H1 (cell line): ENCODE measurements around the gene TUBA3C. TPM values are rescaled to one million over a fixed set of nuclear protein-coding genes. Genes with fewer than 3 reads are reported as not detected.

Source experiments
- CTCF ChIA-PET: fragments of 300-600 bp; sonication (Branson Sonifier 250); formaldehyde crosslinking; loops from one replicate; lab custom pipeline; 2021; ENCODE audit not compliant: partially characterized antibody; lab: Charles Lee
- POLR2A ChIA-PET: fragments of 300-600 bp; sonication (Branson Sonifier 250); formaldehyde crosslinking; loops from one replicate; lab custom pipeline; 2021; ENCODE audit warnings: inconsistent platforms; ENCODE audit not compliant: partially characterized antibody; lab: Charles Lee
- DNase-seq, 2 experiments: peaks; one replicate each; pipeline versions ENCODE4 v3.0.0 to v3.0.0-alpha.2; 2010 to 2022; ENCODE audit warnings: low spot score in 2 of 2, low read depth in 1 of 2, mixed read lengths in 1 of 2
- FAIRE-seq: peaks from 2 replicates; lab custom pipeline; 2011; peaks lifted over from hg19 to GRCh38; lab: Jason Lieb, UNC
- H2AFZ ChIP-seq: 2 replicates; pipeline ENCODE4 v1.8.1; 2012; ENCODE audit warnings: low read length, inconsistent platforms
- H2AK5ac ChIP-seq: 2 replicates; pipeline ENCODE4 v1.6.1; 2013; ENCODE audit warnings: low read depth, low read length
- H2BK120ac ChIP-seq: replicated peaks from 2 replicates; pipeline ENCODE3; 2013; ENCODE audit warnings: low read depth, low read length, inconsistent platforms
- H2BK12ac ChIP-seq: 2 replicates; pipeline ENCODE4 v1.6.1; 2013; ENCODE audit warnings: low read depth, low read length
- H2BK15ac ChIP-seq: 2 replicates; pipeline ENCODE4 v1.6.1; 2013; ENCODE audit warnings: low read length
- H2BK20ac ChIP-seq: 2 replicates; pipeline ENCODE4 v1.6.1; 2013; ENCODE audit warnings: low read length
- H2BK5ac ChIP-seq: 2 replicates; pipeline ENCODE4 v1.6.1; 2013; ENCODE audit warnings: low read depth, low read length
- H3K14ac ChIP-seq: 2 replicates; pipeline ENCODE4 v1.6.1; 2013; ENCODE audit warnings: inconsistent platforms; ENCODE audit not compliant: insufficient read length
- H3K18ac ChIP-seq: 2 replicates; pipeline ENCODE4 v1.6.1; 2013; ENCODE audit warnings: low read length; ENCODE audit errors: extremely low read depth
- H3K23ac ChIP-seq: 2 replicates; pipeline ENCODE4 v1.6.1; 2013; ENCODE audit warnings: inconsistent platforms; ENCODE audit not compliant: insufficient read length
- H3K23me2 ChIP-seq: 2 replicates; pipeline ENCODE4 v1.6.1; 2013; ENCODE audit warnings: low read depth, low read length
- H3K27ac ChIP-seq: 2 replicates; pipeline ENCODE4 v1.6.1; 2011; ENCODE audit warnings: low read depth, low read length, inconsistent platforms
- H3K27me3 ChIP-seq, 4 experiments: replicated peaks in 1 of 4; 1 replicate in 1 of 4; 2 replicates in 3 of 4; pipeline versions ENCODE4 v1.6.1 to v1.8.1; 2011 to 2013; ENCODE audit warnings: low read length in 3 of 4, mild to moderate bottlenecking in 3 of 4, inconsistent platforms in 2 of 4, mixed read lengths in 2 of 4, moderate library complexity in 1 of 4; ENCODE audit not compliant: control insufficient read depth in 3 of 4, insufficient read depth in 3 of 4; ENCODE audit errors: extremely low read depth in 1 of 4
- H3K36me3 ChIP-seq, 4 experiments: 2 replicates each; pipeline versions ENCODE4 v1.6.1 to v1.8.1; 2011 to 2013; ENCODE audit warnings: mild to moderate bottlenecking in 4 of 4, low read length in 3 of 4, moderate library complexity in 2 of 4, control low read depth in 1 of 4, inconsistent platforms in 1 of 4; ENCODE audit not compliant: insufficient read depth in 4 of 4, control insufficient read depth in 2 of 4
- H3K4ac ChIP-seq: replicated peaks from 2 replicates; pipeline ENCODE3; 2013; ENCODE audit warnings: low read length, low read depth, mixed read lengths, inconsistent platforms; ENCODE audit not compliant: insufficient read length
- H3K4me1 ChIP-seq, 4 experiments: replicated peaks in 1 of 4; 1 replicate in 1 of 4; 2 replicates in 3 of 4; pipeline versions ENCODE4 v1.6.1 to v1.8.1; 2011 to 2013; ENCODE audit warnings: low read length in 3 of 4, inconsistent platforms in 2 of 4, mixed read lengths in 1 of 4; ENCODE audit not compliant: insufficient read depth in 4 of 4, control insufficient read depth in 3 of 4
- H3K4me2 ChIP-seq, 2 experiments: 2 replicates each; pipeline versions ENCODE4 v1.6.1 to v1.8.1; 2011 to 2013; ENCODE audit warnings: low read depth in 2 of 2, low read length in 2 of 2, control low read depth in 1 of 2, inconsistent platforms in 1 of 2, mild to moderate bottlenecking in 1 of 2; ENCODE audit not compliant: insufficient read depth in 1 of 2
- H3K4me3 ChIP-seq, 4 experiments: fragments of 200-600, 300-600 bp in 1 of 4; sonication (generic), shearing (Covaris generic), sonication (Bioruptor Twin) in 1 of 4; 2 replicates each; pipeline versions ENCODE4 v1.5.1 to v1.8.1; 2011 to 2016; ENCODE audit warnings: low read length in 4 of 4, low read depth in 3 of 4, control low read depth in 2 of 4, inconsistent platforms in 2 of 4, mild to moderate bottlenecking in 2 of 4, mixed read lengths in 1 of 4, moderate library complexity in 1 of 4; ENCODE audit not compliant: insufficient read depth in 2 of 4; ENCODE audit errors: extremely low read depth in 1 of 4
- H3K56ac ChIP-seq: replicated peaks from 2 replicates; pipeline ENCODE3; 2013; ENCODE audit warnings: low read depth, mild to moderate bottlenecking, mixed read lengths, low read length, inconsistent platforms; ENCODE audit not compliant: insufficient read length
- H3K79me1 ChIP-seq: 2 replicates; pipeline ENCODE4 v1.6.1; 2013; ENCODE audit warnings: low read depth, low read length, control low read depth
- H3K79me2 ChIP-seq, 2 experiments: 2 replicates each; pipeline versions ENCODE4 v1.6.1 to v1.8.1; 2012 to 2013; ENCODE audit warnings: low read length in 2 of 2, mild to moderate bottlenecking in 2 of 2, inconsistent platforms in 1 of 2; ENCODE audit not compliant: insufficient read depth in 2 of 2, control insufficient read depth in 1 of 2
- H3K9ac ChIP-seq, 4 experiments: replicated peaks in 1 of 4; 1 replicate in 1 of 4; 2 replicates in 3 of 4; pipeline versions ENCODE4 v1.6.1 to v1.8.1; 2011 to 2013; ENCODE audit warnings: low read depth in 3 of 4, low read length in 3 of 4, control low read depth in 2 of 4, mild to moderate bottlenecking in 2 of 4, moderate library complexity in 2 of 4, inconsistent platforms in 1 of 4; ENCODE audit errors: extremely low read depth in 1 of 4
- H3K9me3 ChIP-seq, 2 experiments: 2 replicates each; pipeline versions ENCODE4 v1.6.1 to v1.8.1; 2012 to 2013; ENCODE audit warnings: mild to moderate bottlenecking in 2 of 2, moderate library complexity in 2 of 2, control low read depth in 1 of 2, inconsistent platforms in 1 of 2, low read depth in 1 of 2, low read length in 1 of 2, mixed read lengths in 1 of 2; ENCODE audit not compliant: insufficient read depth in 2 of 2
- H4K20me1 ChIP-seq, 2 experiments: replicated peaks in 1 of 2; 2 replicates each; pipeline versions ENCODE3 to v1.8.1; 2011 to 2013; ENCODE audit warnings: inconsistent platforms in 2 of 2, low read length in 2 of 2, mild to moderate bottlenecking in 1 of 2; ENCODE audit not compliant: insufficient read depth in 2 of 2, control insufficient read depth in 1 of 2
- H4K5ac ChIP-seq: 2 replicates; pipeline ENCODE4 v1.6.1; 2013; ENCODE audit warnings: low read length, low read depth, mixed read lengths, inconsistent platforms; ENCODE audit not compliant: insufficient read length
- H4K8ac ChIP-seq: 2 replicates; pipeline ENCODE4 v1.8.0; 2013; ENCODE audit warnings: mild to moderate bottlenecking, moderate library complexity, low read length, inconsistent platforms; ENCODE audit not compliant: insufficient read depth; ENCODE audit errors: extremely low read depth
- H4K91ac ChIP-seq: replicated peaks from 2 replicates; pipeline ENCODE3; 2013; ENCODE audit warnings: low read length, mixed read lengths, inconsistent platforms; ENCODE audit not compliant: insufficient read length
- KDM4A ChIP-seq: IDR thresholded peaks from one replicate; pipeline ENCODE4 v1.7.1; 2012; ENCODE audit warnings: low read depth, mild to moderate bottlenecking, moderate library complexity, low read length, inconsistent platforms; ENCODE audit not compliant: severe bottlenecking
- ZNF274 ChIP-seq: IDR thresholded peaks from 2 replicates; pipeline ENCODE4 v1.7.0; 2012; ENCODE audit warnings: low read length, borderline replicate concordance; ENCODE audit errors: extremely low read depth
- whole genome bisulfite sequencing, 2 experiments: shearing (Covaris generic) in 1 of 2; methylation state at CpG; one replicate each; pipeline versions ENCODE4 v1.1.6 to v1.1.7; 2013 to 2015; ENCODE audit warnings: low lambda C conversion rate in 2 of 2, mixed read lengths in 2 of 2, inconsistent platforms in 1 of 2, low coverage in 1 of 2, missing lambda C conversion rate in 1 of 2; ENCODE audit not compliant: insufficient replicate concordance in 2 of 2, insufficient coverage in 1 of 2, insufficient read length in 1 of 2; ENCODE audit errors: extremely low coverage in 1 of 2, missing lambda C conversion rate in 1 of 2; 5-methylcytosine and 5-hydroxymethylcytosine counted together
- long read RNA-seq, 2 experiments: library from RNA in 1 of 2; library from capped mRNA in 1 of 2; stranded (forward); transcript quantifications; one replicate each; pipeline ENCODE4 v2.0.0, GENCODE V29; 2021; ENCODE audit warnings: inconsistent platforms in 1 of 2
- polyA minus RNA-seq, 3 experiments: library from RNA; depleted of rRNA, polyadenylated mRNA; stranded (reverse); fragments of >200 nt; gene quantifications; 1 replicate in 2 of 3; 2 replicates in 1 of 3; pipeline ENCODE4 v1.2.3, GENCODE V29; 2011
- polyA plus RNA-seq, 7 experiments: library from polyadenylated mRNA; depleted of rRNA in 3 of 7; stranded (reverse) in 5 of 7; unstranded in 2 of 7; fragments of >200 nt in 5 of 7; fragments of 200-250 nt in 2 of 7; gene quantifications; 1 replicate in 5 of 7; 2 replicates in 1 of 7; 4 replicates in 1 of 7; pipeline versions ENCODE4 v1.2.1 to v1.2.3, GENCODE V29; 2011 to 2013; ENCODE audit warnings: missing spikeins in 2 of 7, mixed read lengths in 2 of 7
- total RNA-seq: library from RNA; stranded (reverse); fragmentation: NEBNext Ultra II Directional; extraction: Animal tissue kit (Norgen Biotek cat#: 25700); gene quantifications from 2 replicates; pipeline ENCODE4 v1.2.1, GENCODE V29; 2021

TUBA3C gene
- not detected in 2 replicates for total RNA-seq
- polyA plus RNA-seq (2011; rRNA removed), result not detected in 2 replicates
- not detected for polyA plus RNA-seq (2011; cell fraction: cytosol; rRNA removed)
- not detected for polyA plus RNA-seq (2011; cell fraction: nucleus; rRNA removed)
- not detected in 4 replicates for polyA plus RNA-seq (2012, experiment 1 of 2)
- polyA plus RNA-seq (2012, experiment 2 of 2), result not detected
- not detected for polyA plus RNA-seq (2013, experiment 1 of 2)
- polyA plus RNA-seq (2013, experiment 2 of 2), result not detected
- not detected in 2 replicates for polyA minus RNA-seq (2011; rRNA and poly(A)+ RNA removed)
- not detected for polyA minus RNA-seq (2011; cell fraction: cytosol; rRNA and poly(A)+ RNA removed)
- not detected for polyA minus RNA-seq (2011; cell fraction: nucleus; rRNA and poly(A)+ RNA removed)
- long read RNA-seq, experiment 1, result 0 reads
- long read RNA-seq, experiment 2, result 0 reads

DNA sequence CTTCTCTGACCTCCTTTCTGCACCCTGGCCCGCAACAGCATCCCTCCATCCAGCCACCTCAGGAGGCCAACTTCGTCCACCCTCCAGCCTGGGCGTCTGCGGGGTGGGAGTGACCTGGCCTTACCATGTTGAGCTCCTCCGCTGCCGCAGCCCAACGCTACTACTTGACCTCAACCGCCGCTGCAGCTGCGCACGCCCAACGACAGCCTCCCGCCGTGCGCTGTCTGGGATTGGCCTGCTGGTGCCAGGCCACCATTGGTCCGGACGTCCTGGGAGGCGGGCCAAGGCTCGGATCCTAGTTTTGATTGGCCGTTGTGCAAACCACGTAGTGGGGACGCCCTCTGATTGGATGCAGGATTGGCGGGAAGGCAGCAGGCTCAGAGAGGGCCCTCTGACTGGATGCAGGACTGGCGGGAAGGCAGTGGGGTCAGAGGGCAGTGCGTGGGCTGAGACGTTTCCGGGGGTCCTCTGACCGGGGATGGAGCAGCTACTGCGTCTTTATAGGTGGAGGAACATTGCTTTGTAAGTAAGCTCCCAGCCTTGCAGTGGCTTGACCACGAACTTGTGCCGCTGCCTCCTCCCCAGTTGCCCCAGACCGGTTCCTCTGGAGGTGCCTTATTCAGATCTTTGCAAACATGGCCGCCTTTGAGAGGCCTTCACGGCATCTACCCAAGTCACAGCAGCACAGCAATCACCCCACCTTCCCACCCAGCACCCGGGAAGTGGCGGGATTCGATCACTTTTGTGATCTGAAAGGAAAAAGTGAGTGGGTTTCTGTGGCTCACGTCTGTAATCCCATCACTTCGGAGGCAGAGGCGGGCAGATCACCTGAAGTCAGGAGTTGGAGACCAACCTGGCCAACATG lies at the start of gene TUBA3C:
TSS of gene TUBA3C (minus strand) at position 204 of the 865 bp plus-strand sequence. CDS start at position 127, 77 bp downstream.
- H3K23me2 ChIP-seq, result no peaks in the 10 kb centered on the region
- no peak within 1 kb of the TSS for H3K4ac ChIP-seq
- no peak within 1 kb of the TSS for H2BK15ac ChIP-seq
- no peak within 1 kb of the TSS for H2BK20ac ChIP-seq
- H3K18ac ChIP-seq, result no peak within 1 kb of the TSS
- H3K27ac ChIP-seq, result no peak within 1 kb of the TSS
- no peak within 1 kb of the TSS for H2BK12ac ChIP-seq
- no peak for FAIRE-seq
- POLR2A ChIA-PET, result no interaction called here
- TF ChIP-seq ZNF274 (no peak), KDM4A (no peak)
- TF ChIP-seq, all 59 proteins: peak for 0
- H3K14ac ChIP-seq, result no peak within 1 kb of the TSS
- no peaks in the 10 kb centered on the region for H3K27me3 ChIP-seq
- no peak within 1 kb of the TSS for H3K4me3 ChIP-seq
- no peak within 1 kb of the TSS for H3K4me2 ChIP-seq
- no peaks in the 10 kb centered on the region for H3K79me1 ChIP-seq
- H4K91ac ChIP-seq, result no peak within 1 kb of the TSS
- CTCF ChIA-PET, result no interaction called here
- H3K9me3 ChIP-seq, result peaks cover 71 to 94% of the 10 kb centered on the region in 2 experiments
- WGBS, 2 experiments, result 85% methylated on average over 36 of the region's 40 CpGs; no CpG with 5 or more reads in 1 of the 2 experiments
- no peak within 1 kb of the TSS for H2AFZ ChIP-seq
- no peak within 1 kb of the TSS for H3K56ac ChIP-seq
- H3K4me1 ChIP-seq, result no peaks in the 10 kb centered on the region
- no peak within 1 kb of the TSS for H2BK120ac ChIP-seq
- H3K36me3 ChIP-seq, result no peaks in the 10 kb centered on the region
- H2BK5ac ChIP-seq, result no peak within 1 kb of the TSS
- no peaks in the 10 kb centered on the region for H3K79me2 ChIP-seq
- no peak within 1 kb of the TSS for H4K5ac ChIP-seq
- H3K23ac ChIP-seq, result no peak within 1 kb of the TSS
- no peaks in the 10 kb centered on the region for H4K20me1 ChIP-seq
- DNase-seq, result no peak
- no peak within 1 kb of the TSS for H4K8ac ChIP-seq
- no peak within 1 kb of the TSS for H3K9ac ChIP-seq
- H2AK5ac ChIP-seq, result no peak within 1 kb of the TSS
